Ishikawa (cell line): ENCODE data around the gene APOA4.

Experiments
- EGR1 ChIP-seq: IDR thresholded peaks from 2 replicates; pipeline ENCODE4 v1.6.1; 2012
- EP300 ChIP-seq: IDR thresholded peaks from 2 replicates; pipeline ENCODE4 v1.6.1; 2012; ENCODE audit warnings: borderline replicate concordance
- FOXM1 ChIP-seq: IDR thresholded peaks from 2 replicates; pipeline ENCODE4 v1.6.1; 2012; ENCODE audit warnings: low read depth, borderline replicate concordance
- NFIC ChIP-seq: IDR thresholded peaks from 2 replicates; pipeline ENCODE4 v1.6.1; 2012
- RAD21 ChIP-seq: IDR thresholded peaks from 2 replicates; pipeline ENCODE4 v1.6.1; 2012; ENCODE audit warnings: low read depth
- REST ChIP-seq: IDR thresholded peaks from 2 replicates; pipeline ENCODE4 v1.6.1; 2012; ENCODE audit warnings: low read depth, mild to moderate bottlenecking
- TCF12 ChIP-seq: IDR thresholded peaks from 2 replicates; pipeline ENCODE4 v1.6.1; 2012; ENCODE audit warnings: low read depth
- YY1 ChIP-seq: IDR thresholded peaks from 2 replicates; pipeline ENCODE4 v1.6.1; 2012; ENCODE audit warnings: low read depth
- TF ChIP-seq, protein P1 (sequence below): IDR thresholded peaks from 2 replicates; pipeline ENCODE4 v1.6.1; 2012
- TF ChIP-seq, protein P2 (sequence below): IDR thresholded peaks from 2 replicates; pipeline ENCODE4 v1.6.1; 2012

DNA sequence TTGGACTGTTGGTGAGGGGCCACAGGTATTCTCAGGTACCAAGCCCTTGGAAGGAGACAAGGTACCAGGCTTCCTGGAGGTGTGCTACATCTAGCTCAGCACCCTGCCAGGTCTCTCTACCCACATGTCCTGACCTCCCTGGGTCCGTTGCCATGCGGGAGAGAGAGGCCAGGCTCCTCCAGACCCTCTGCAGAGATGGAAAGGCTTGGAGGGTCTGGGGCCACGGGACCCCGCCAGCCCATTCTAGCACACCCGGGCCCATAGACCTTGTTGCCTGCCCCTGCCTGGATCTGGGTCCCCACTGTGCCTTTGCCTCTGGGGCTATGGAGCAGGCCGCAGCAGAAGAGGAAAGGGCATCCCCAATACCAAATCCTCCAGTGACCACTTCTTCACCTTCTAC, 4.4 kb upstream of the APOA4 start:
- TF ChIP-seq FOXM1 (no peak), EGR1 (no peak), RAD21 (no peak), YY1 (no peak), REST (no peak), NFIC (no peak), TCF12 (no peak), EP300 (no peak)
- TF ChIP-seq, protein P1, sequence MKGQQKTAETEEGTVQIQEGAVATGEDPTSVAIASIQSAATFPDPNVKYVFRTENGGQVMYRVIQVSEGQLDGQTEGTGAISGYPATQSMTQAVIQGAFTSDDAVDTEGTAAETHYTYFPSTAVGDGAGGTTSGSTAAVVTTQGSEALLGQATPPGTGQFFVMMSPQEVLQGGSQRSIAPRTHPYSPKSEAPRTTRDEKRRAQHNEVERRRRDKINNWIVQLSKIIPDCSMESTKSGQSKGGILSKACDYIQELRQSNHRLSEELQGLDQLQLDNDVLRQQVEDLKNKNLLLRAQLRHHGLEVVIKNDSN = no peak
- TF ChIP-seq, protein P2, sequence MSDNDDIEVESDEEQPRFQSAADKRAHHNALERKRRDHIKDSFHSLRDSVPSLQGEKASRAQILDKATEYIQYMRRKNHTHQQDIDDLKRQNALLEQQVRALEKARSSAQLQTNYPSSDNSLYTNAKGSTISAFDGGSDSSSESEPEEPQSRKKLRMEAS = no peak
